GM23338 (cell line): Measurements from ENCODE around the gene PLBD2. TPM values are rescaled to one million over a fixed set of nuclear protein-coding genes. Genes with fewer than 3 reads are reported as not detected.

Source experiments
- ATAC-seq: fragments of 200-7000 bp; cut with Tn5 transposase; 3 replicates; pipeline ENCODE4 v1.9.1; 2020
- DNase-seq: peaks from one replicate; pipeline ENCODE4 v3.0.0-alpha.2; 2015; ENCODE audit warnings: low spot score
- H2AFZ ChIP-seq: fragments of 200-600 bp; sonication (generic); 2 replicates; pipeline ENCODE4 v1.8.0; 2016; ENCODE audit warnings: antibody characterized with exemption, mild to moderate bottlenecking, moderate library complexity
- H3F3A ChIP-seq: fragments of 200-600 bp; sonication (generic); replicated peaks from 2 replicates; pipeline ENCODE4 v1.8.0; 2017; ENCODE audit warnings: antibody characterized with exemption, mixed run types, low read depth
- H3K27ac ChIP-seq: fragments of 200-600 bp; sonication (generic); 2 replicates; pipeline ENCODE4 v1.6.1; 2016; ENCODE audit warnings: low read depth
- H3K27me3 ChIP-seq: fragments of 200-600 bp; sonication (generic); 2 replicates; pipeline ENCODE4 v1.8.0; 2016; ENCODE audit warnings: mild to moderate bottlenecking, mixed run types, moderate library complexity; ENCODE audit not compliant: insufficient read depth
- H3K36me3 ChIP-seq: fragments of 200-600 bp; sonication (generic); 2 replicates; pipeline ENCODE4 v1.8.0; 2016; ENCODE audit warnings: mild to moderate bottlenecking; ENCODE audit not compliant: insufficient read depth
- H3K4me1 ChIP-seq: fragments of 200-600 bp; sonication (generic); 2 replicates; pipeline ENCODE4 v1.8.0; 2016; ENCODE audit warnings: mild to moderate bottlenecking, moderate library complexity; ENCODE audit not compliant: insufficient read depth
- H3K4me2 ChIP-seq: fragments of 200-600 bp; sonication (generic); 2 replicates; pipeline ENCODE4 v1.7.1; 2017; ENCODE audit warnings: mixed run types
- H3K4me3 ChIP-seq: fragments of 200-600 bp; sonication (generic); 2 replicates; pipeline ENCODE4 v1.6.1; 2016; ENCODE audit warnings: mixed run types
- H3K79me2 ChIP-seq: fragments of 200-600 bp; sonication (generic); replicated peaks from 2 replicates; pipeline ENCODE4 v1.8.0; 2017; ENCODE audit warnings: mild to moderate bottlenecking; ENCODE audit not compliant: insufficient read depth
- H3K9me2 ChIP-seq: fragments of 200-600 bp; sonication (generic); 2 replicates; pipeline ENCODE4 v1.8.0; 2017; ENCODE audit not compliant: insufficient read depth
- H4K20me1 ChIP-seq: fragments of 200-600 bp; sonication (generic); replicated peaks from 2 replicates; pipeline ENCODE4 v1.8.0; 2017; ENCODE audit warnings: mild to moderate bottlenecking; ENCODE audit not compliant: insufficient read depth
- H3K27ac Mint-ChIP-seq: 2 replicates; pipeline ENCODE4 v1.8.0; 2020; ENCODE audit warnings: inconsistent platforms, mild to moderate bottlenecking, moderate library complexity, mixed read lengths
- H3K27me3 Mint-ChIP-seq: 3 replicates; pipeline ENCODE4 v1.8.0; 2022; ENCODE audit warnings: low read depth, mild to moderate bottlenecking, moderate library complexity, mixed read lengths, inconsistent platforms; ENCODE audit not compliant: insufficient read depth, poor library complexity
- H3K36me3 Mint-ChIP-seq: 3 replicates; pipeline ENCODE4 v1.8.0; 2021; ENCODE audit warnings: low read depth, mild to moderate bottlenecking, inconsistent platforms, moderate library complexity, mixed read lengths
- H3K4me1 Mint-ChIP-seq: 3 replicates; pipeline ENCODE4 v1.8.0; 2020; ENCODE audit warnings: mild to moderate bottlenecking, inconsistent platforms, mixed read lengths
- H3K4me3 Mint-ChIP-seq: 3 replicates; pipeline ENCODE4 v1.8.0; 2021; ENCODE audit warnings: moderate library complexity, mild to moderate bottlenecking, inconsistent platforms, mixed read lengths
- H3K9me3 Mint-ChIP-seq: 3 replicates; pipeline ENCODE4 v1.8.0; 2020; ENCODE audit warnings: moderate library complexity, mild to moderate bottlenecking, inconsistent platforms, mixed read lengths
- ZNF114 ChIP-seq: fragments of 250-450 bp; sonication (Bioruptor Pico); IDR thresholded peaks from 2 replicates; pipeline ENCODE4 v1.5.0; 2020; ENCODE audit warnings: mild to moderate bottlenecking, moderate library complexity
- polyA plus RNA-seq: library from polyadenylated mRNA; unstranded; fragments of >200 nt; fragmentation: Nextera tagmentation; extraction: Ambion mirVana; gene quantifications from 2 replicates; pipeline ENCODE4 v1.2.1, GENCODE V29; 2016
- total RNA-seq: library from RNA; depleted of rRNA; stranded (reverse); fragments of >200 nt; shearing (Covaris generic); gene quantifications from 2 replicates; pipeline ENCODE4 v1.2.3, GENCODE V29; 2014
- TF ChIP-seq, protein P1 (sequence below): fragments of 250-450 bp; sonication (Bioruptor Pico); IDR thresholded peaks from 2 replicates; pipeline ENCODE4 v1.5.0; 2020; ENCODE audit warnings: mild to moderate bottlenecking, moderate library complexity
- TF ChIP-seq, protein P2 (sequence below): IDR thresholded peaks from one replicate; pipeline ENCODE4 v1.6.1; 2018; ENCODE audit warnings: antibody characterized with exemption; ENCODE audit not compliant: unreplicated experiment
- TF ChIP-seq, protein P3 (sequence below): IDR thresholded peaks from 2 replicates; pipeline ENCODE4 v1.6.1; 2016; ENCODE audit warnings: antibody characterized with exemption

The PLBD2 gene
- total and polyA plus RNA-seq, 2 experiments from 2014 or later = 10.2 to 37.1 TPM

DNA sequence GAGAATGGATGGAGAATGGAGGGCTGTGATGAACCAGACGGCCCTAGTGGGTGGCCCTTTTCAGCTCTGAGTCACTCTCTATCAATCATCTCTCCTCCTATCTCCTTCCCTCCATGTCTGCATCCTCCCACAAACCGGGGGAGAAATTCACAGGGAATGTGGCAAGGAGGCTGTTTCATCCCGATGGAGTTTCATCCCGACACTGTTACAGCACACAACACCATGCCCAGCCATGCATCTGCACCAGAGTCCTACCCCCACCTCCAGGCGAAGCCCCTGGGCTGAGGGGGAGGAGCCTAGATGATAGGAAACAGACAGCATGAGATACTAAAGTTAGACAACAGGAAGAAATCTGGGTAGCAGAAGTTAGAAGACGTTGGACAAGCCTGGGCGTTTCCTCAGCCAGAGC lies 44.3 kb upstream of the PLBD2 start (continued):
- TF ChIP-seq, protein P1, sequence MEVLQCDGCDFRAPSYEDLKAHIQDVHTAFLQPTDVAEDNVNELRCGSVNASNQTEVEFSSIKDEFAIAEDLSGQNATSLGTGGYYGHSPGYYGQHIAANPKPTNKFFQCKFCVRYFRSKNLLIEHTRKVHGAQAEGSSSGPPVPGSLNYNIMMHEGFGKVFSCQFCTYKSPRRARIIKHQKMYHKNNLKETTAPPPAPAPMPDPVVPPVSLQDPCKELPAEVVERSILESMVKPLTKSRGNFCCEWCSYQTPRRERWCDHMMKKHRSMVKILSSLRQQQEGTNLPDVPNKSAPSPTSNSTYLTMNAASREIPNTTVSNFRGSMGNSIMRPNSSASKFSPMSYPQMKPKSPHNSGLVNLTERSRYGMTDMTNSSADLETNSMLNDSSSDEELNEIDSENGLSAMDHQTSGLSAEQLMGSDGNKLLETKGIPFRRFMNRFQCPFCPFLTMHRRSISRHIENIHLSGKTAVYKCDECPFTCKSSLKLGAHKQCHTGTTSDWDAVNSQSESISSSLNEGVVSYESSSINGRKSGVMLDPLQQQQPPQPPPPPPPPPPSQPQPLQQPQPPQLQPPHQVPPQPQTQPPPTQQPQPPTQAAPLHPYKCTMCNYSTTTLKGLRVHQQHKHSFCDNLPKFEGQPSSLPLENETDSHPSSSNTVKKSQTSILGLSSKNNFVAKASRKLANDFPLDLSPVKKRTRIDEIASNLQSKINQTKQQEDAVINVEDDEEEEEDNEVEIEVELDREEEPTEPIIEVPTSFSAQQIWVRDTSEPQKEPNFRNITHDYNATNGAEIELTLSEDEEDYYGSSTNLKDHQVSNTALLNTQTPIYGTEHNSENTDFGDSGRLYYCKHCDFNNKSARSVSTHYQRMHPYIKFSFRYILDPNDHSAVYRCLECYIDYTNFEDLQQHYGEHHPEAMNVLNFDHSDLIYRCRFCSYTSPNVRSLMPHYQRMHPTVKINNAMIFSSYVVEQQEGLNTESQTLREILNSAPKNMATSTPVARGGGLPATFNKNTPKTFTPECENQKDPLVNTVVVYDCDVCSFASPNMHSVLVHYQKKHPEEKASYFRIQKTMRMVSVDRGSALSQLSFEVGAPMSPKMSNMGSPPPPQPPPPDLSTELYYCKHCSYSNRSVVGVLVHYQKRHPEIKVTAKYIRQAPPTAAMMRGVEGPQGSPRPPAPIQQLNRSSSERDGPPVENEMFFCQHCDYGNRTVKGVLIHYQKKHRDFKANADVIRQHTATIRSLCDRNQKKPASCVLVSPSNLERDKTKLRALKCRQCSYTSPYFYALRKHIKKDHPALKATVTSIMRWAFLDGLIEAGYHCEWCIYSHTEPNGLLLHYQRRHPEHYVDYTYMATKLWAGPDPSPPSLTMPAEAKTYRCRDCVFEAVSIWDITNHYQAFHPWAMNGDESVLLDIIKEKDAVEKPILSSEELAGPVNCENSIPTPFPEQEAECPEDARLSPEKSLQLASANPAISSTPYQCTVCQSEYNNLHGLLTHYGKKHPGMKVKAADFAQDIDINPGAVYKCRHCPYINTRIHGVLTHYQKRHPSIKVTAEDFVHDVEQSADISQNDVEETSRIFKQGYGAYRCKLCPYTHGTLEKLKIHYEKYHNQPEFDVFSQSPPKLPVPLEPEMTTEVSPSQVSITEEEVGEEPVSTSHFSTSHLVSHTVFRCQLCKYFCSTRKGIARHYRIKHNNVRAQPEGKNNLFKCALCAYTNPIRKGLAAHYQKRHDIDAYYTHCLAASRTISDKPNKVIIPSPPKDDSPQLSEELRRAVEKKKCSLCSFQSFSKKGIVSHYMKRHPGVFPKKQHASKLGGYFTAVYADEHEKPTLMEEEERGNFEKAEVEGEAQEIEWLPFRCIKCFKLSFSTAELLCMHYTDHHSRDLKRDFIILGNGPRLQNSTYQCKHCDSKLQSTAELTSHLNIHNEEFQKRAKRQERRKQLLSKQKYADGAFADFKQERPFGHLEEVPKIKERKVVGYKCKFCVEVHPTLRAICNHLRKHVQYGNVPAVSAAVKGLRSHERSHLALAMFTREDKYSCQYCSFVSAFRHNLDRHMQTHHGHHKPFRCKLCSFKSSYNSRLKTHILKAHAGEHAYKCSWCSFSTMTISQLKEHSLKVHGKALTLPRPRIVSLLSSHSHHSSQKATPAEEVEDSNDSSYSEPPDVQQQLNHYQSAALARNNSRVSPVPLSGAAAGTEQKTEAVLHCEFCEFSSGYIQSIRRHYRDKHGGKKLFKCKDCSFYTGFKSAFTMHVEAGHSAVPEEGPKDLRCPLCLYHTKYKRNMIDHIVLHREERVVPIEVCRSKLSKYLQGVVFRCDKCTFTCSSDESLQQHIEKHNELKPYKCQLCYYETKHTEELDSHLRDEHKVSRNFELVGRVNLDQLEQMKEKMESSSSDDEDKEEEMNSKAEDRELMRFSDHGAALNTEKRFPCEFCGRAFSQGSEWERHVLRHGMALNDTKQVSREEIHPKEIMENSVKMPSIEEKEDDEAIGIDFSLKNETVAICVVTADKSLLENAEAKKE (CRISPR knock-in tag) = no peak
- TF ChIP-seq, protein P2, sequence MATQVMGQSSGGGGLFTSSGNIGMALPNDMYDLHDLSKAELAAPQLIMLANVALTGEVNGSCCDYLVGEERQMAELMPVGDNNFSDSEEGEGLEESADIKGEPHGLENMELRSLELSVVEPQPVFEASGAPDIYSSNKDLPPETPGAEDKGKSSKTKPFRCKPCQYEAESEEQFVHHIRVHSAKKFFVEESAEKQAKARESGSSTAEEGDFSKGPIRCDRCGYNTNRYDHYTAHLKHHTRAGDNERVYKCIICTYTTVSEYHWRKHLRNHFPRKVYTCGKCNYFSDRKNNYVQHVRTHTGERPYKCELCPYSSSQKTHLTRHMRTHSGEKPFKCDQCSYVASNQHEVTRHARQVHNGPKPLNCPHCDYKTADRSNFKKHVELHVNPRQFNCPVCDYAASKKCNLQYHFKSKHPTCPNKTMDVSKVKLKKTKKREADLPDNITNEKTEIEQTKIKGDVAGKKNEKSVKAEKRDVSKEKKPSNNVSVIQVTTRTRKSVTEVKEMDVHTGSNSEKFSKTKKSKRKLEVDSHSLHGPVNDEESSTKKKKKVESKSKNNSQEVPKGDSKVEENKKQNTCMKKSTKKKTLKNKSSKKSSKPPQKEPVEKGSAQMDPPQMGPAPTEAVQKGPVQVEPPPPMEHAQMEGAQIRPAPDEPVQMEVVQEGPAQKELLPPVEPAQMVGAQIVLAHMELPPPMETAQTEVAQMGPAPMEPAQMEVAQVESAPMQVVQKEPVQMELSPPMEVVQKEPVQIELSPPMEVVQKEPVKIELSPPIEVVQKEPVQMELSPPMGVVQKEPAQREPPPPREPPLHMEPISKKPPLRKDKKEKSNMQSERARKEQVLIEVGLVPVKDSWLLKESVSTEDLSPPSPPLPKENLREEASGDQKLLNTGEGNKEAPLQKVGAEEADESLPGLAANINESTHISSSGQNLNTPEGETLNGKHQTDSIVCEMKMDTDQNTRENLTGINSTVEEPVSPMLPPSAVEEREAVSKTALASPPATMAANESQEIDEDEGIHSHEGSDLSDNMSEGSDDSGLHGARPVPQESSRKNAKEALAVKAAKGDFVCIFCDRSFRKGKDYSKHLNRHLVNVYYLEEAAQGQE = no peak

DNA sequence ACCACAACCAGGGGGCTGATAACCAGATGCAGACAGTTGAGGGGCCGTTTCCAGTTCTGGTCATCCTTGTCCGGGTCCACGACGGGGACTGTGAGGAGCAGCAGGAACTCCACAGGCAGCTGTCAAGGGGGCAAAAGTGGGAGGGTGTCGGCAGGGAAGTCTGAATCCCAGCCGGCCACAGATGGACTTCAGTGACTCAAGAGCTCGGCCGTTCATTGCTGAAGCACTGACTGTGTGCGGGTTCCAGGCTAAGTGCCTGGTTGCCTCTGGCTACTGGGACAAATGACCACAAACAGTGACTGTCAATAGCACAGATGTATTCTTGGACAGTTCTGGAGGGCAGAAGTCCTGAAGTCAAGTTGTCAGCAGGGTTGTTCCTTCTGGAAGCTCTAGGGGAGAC lies 43.0 kb upstream of the PLBD2 start:
- no peaks in the 10 kb centered on the region for H3K79me2 ChIP-seq
- TF ChIP-seq, protein P3, sequence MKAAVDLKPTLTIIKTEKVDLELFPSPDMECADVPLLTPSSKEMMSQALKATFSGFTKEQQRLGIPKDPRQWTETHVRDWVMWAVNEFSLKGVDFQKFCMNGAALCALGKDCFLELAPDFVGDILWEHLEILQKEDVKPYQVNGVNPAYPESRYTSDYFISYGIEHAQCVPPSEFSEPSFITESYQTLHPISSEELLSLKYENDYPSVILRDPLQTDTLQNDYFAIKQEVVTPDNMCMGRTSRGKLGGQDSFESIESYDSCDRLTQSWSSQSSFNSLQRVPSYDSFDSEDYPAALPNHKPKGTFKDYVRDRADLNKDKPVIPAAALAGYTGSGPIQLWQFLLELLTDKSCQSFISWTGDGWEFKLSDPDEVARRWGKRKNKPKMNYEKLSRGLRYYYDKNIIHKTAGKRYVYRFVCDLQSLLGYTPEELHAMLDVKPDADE = no peak
- TF ChIP-seq, protein P1 (CRISPR knock-in tag) = no peak
- TF ChIP-seq ZNF114 (CRISPR knock-in tag) = no peak

More for the DNA sequence above, 43.0 kb upstream of the PLBD2 start:
- H3K9me2 ChIP-seq = no peaks in the 10 kb centered on the region
- no peak overlapping the region for H3K4me3 Mint-ChIP-seq
- peaks cover 6% of the 10 kb centered on the region; the same call in 2 of the 3 replicates for H3K4me1 Mint-ChIP-seq
- H3K27me3 Mint-ChIP-seq = peaks cover 4% of the 10 kb centered on the region
- H3K36me3 Mint-ChIP-seq = peaks cover 22% of the 10 kb centered on the region
- no peaks in the 10 kb centered on the region for H3K36me3 ChIP-seq
- no peak overlapping the region for H3K27ac ChIP-seq
- ATAC-seq (no peak), DNase-seq (no peak)
- H2AFZ ChIP-seq = no peak overlapping the region
- no peak overlapping the region for H3K4me2 ChIP-seq
- no peaks in the 10 kb centered on the region for H3K4me1 ChIP-seq
- H3F3A ChIP-seq = peaks cover 8% of the 10 kb centered on the region
- H4K20me1 ChIP-seq = no peaks in the 10 kb centered on the region
- H3K27ac Mint-ChIP-seq = no peak overlapping the region
- H3K9me3 Mint-ChIP-seq = peaks cover 3% of the 10 kb centered on the region; the same call in 2 of the 3 replicates
- H3K27me3 ChIP-seq = no peaks in the 10 kb centered on the region
- H3K4me3 ChIP-seq = no peak overlapping the region
